ENCODE measurements around the gene GEMIN7.

GEMIN7 gene

DNA sequence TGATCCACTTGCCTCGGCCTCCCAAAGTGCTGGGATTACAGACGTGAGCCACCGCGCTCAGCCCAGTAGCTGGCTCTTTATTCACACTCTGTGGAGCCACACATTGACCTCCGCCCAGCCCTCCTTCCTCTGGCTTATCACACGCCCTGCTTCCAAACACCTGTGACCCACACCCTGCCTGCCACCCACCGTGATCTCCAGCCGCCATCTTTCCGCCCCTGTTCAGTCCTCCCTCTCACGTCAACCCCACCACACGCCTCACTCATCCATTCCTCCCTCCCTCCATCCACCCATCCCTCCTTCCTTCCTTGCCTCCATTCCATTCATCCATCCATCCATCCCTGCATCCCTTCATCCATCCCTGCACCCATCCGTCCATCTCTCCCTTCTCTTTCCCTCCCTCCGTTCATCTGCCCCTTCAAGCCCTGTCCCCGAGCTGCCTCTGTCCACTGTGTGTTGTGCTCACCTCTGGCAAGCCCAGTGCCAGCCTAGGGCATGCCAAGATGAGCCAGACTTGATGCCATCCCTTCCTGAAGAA, 20.4 kb upstream of the GEMIN7 start:
- TF ChIP-seq POLR2A (IDR thresholded peaks at IDR 0.05; ENCODE audit: extremely low read depth, insufficient read length): no peak
- TF ChIP-seq, protein P1, sequence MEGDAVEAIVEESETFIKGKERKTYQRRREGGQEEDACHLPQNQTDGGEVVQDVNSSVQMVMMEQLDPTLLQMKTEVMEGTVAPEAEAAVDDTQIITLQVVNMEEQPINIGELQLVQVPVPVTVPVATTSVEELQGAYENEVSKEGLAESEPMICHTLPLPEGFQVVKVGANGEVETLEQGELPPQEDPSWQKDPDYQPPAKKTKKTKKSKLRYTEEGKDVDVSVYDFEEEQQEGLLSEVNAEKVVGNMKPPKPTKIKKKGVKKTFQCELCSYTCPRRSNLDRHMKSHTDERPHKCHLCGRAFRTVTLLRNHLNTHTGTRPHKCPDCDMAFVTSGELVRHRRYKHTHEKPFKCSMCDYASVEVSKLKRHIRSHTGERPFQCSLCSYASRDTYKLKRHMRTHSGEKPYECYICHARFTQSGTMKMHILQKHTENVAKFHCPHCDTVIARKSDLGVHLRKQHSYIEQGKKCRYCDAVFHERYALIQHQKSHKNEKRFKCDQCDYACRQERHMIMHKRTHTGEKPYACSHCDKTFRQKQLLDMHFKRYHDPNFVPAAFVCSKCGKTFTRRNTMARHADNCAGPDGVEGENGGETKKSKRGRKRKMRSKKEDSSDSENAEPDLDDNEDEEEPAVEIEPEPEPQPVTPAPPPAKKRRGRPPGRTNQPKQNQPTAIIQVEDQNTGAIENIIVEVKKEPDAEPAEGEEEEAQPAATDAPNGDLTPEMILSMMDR (IDR thresholded peaks at IDR 0.05; ENCODE audit: low read depth, low read length): no peak
- TF ChIP-seq, protein P2, sequence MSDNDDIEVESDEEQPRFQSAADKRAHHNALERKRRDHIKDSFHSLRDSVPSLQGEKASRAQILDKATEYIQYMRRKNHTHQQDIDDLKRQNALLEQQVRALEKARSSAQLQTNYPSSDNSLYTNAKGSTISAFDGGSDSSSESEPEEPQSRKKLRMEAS (IDR thresholded peaks at IDR 0.05; ENCODE audit: low read depth, low read length): no peak
- TF ChIP-seq MYC (IDR thresholded peaks at IDR 0.05; ENCODE audit: low read depth, low read length): no peak
- DNase-seq (ENCODE audit: low read depth): no peak
- H3K4me3 ChIP-seq (ENCODE audit: low read depth, low read length): no peak overlapping the region

- DNase-seq (ENCODE audit: low read depth): peak; percentile 75
- TF ChIP-seq, protein P1 (IDR thresholded peaks at IDR 0.05; ENCODE audit: low read depth, low read length): peak; percentile 59
- no peak for TF ChIP-seq POLR2A (IDR thresholded peaks at IDR 0.05; ENCODE audit: extremely low read depth, insufficient read length)
- TF ChIP-seq, protein P2 (IDR thresholded peaks at IDR 0.05; ENCODE audit: low read depth, low read length): no peak
- TF ChIP-seq MYC (IDR thresholded peaks at IDR 0.05; ENCODE audit: low read depth, low read length): no peak
- H3K4me3 ChIP-seq (ENCODE audit: low read depth, low read length): no peak overlapping the region
Measured at GRCh38 chr19:45059258-45059965, 19.6 kb upstream of the GEMIN7 start.

DNA sequence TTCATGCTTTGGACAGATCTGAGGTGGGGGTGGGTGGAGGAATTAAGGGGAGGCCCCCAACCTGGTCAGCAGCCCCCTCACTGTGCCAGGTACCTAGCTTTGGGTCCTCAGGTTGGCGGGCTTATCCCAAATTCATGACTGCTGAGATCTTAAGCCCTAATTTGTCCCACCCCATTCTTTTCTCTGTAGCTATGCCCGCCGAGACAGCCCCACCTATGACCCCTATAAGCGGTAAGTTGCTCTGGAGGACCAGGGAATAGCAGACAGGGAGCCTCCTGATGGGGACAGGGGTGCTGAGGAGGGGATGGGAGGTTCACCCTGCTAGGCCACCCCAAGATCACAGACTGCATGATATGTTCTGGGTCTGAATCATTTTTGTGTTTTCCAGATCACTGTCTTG, 17.1 kb upstream of the GEMIN7 start:
- TF ChIP-seq, protein P1 (IDR thresholded peaks at IDR 0.05; ENCODE audit: low read depth, low read length): no peak
- TF ChIP-seq MYC (IDR thresholded peaks at IDR 0.05; ENCODE audit: low read depth, low read length): no peak
- no peak for DNase-seq (ENCODE audit: low read depth)
- H3K4me3 ChIP-seq (ENCODE audit: low read depth, low read length): no peak overlapping the region

DNA sequence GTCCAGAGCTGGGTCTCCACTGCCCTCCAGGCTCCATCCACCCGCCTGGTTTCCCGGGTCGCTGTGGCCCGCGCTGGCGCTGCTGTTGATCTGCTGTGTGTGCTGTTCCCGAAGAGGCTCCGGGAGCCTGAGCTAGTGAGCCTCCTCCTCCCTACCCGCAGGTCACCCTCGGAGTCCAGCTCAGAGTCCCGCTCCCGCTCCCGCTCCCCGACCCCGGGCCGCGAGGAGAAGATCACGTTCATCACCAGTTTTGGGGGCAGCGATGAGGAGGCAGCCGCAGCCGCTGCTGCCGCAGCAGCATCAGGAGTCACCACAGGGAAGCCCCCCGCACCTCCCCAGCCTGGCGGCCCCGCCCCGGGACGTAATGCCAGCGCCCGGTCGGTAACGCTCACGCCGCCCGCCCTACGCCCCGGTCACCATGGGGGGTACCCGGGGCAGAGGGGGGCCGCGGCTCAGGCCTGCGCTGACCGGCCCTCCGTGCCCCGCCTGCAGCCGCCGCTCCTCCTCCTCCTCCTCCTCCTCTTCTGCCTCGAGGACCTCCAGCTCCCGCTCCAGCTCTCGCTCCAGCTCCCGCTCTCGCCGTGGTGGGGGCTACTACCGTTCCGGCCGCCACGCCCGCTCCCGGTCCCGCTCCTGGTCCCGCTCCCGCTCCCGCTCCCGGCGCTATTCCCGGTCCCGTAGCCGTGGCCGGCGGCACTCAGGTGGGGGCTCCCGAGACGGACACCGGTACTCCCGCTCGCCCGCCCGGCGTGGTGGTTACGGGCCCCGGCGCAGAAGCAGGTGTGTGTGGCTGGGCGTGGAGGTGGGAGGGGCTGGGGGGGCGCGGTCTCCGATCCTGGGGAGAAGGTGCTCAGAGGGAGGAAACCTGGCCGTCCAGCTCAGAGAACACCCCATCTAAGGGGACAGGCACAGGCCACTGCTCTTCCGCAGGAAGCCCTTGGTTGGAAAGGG, 14.9 kb upstream of the GEMIN7 start:
- TF ChIP-seq, protein P2 (IDR thresholded peaks at IDR 0.05; ENCODE audit: low read depth, low read length): no peak
- TF ChIP-seq MYC (IDR thresholded peaks at IDR 0.05; ENCODE audit: low read depth, low read length) (no peak), POLR2A (IDR thresholded peaks at IDR 0.05; ENCODE audit: extremely low read depth, insufficient read length) (no peak)
- TF ChIP-seq, protein P1 (IDR thresholded peaks at IDR 0.05; ENCODE audit: low read depth, low read length): no peak
- H3K4me3 ChIP-seq (ENCODE audit: low read depth, low read length): no peak overlapping the region
- no peak for DNase-seq (ENCODE audit: low read depth)

DNA sequence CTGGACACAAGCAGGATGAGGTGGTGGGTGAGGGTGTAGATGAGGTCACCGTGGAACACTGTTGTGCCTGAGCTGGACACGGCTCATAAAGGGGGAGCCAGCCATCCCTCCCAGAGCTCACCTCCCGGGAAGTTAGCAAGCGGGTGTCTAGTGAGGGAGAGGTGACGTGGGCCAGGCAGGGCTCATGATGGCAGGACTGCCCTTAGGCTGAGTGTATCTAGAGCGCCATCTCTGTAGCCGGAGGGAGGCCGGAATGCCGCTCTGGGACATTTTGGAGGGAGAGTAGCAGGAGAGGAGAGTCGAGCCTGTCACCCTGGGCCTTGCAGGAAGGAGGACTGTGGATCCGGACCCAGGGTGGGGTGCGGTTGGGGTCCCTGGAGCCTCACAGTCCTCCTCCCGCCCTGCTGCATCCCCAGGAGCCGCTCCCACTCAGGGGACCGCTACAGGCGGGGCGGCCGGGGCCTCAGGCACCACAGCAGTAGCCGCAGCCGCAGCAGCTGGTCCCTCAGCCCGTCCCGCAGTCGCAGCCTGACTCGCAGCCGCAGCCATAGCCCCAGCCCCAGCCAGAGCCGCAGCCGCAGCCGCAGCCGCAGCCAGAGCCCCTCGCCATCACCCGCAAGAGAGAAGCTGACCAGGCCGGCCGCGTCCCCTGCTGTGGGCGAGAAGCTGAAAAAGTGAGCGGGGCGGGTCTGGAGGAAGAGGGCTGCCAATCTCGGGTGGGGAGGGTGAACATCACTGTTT, 12.0 kb upstream of the GEMIN7 start:
- H3K4me3 ChIP-seq (ENCODE audit: low read depth, low read length): no peak overlapping the region
- TF ChIP-seq POLR2A (IDR thresholded peaks at IDR 0.05; ENCODE audit: extremely low read depth, insufficient read length) (no peak), MYC (IDR thresholded peaks at IDR 0.05; ENCODE audit: low read depth, low read length) (no peak)
- TF ChIP-seq, protein P1 (IDR thresholded peaks at IDR 0.05; ENCODE audit: low read depth, low read length): no peak
- TF ChIP-seq, protein P2 (IDR thresholded peaks at IDR 0.05; ENCODE audit: low read depth, low read length): no peak
- DNase-seq (ENCODE audit: low read depth): no peak

All from NB4 (cell line).